H1 (cell line): ENCODE data around the gene ATP1A3. TPM values are rescaled to one million over a fixed set of nuclear protein-coding genes. Genes with fewer than 3 reads are reported as not detected.

ENCODE experiments used
- CTCF ChIA-PET: fragments of 300-600 bp; sonication (Branson Sonifier 250); formaldehyde crosslinking; loops from one replicate; lab custom pipeline; 2021; ENCODE audit not compliant: partially characterized antibody; lab: Charles Lee
- POLR2A ChIA-PET: fragments of 300-600 bp; sonication (Branson Sonifier 250); formaldehyde crosslinking; loops from one replicate; lab custom pipeline; 2021; ENCODE audit warnings: inconsistent platforms; ENCODE audit not compliant: partially characterized antibody; lab: Charles Lee
- DNase-seq, 2 experiments: peaks; one replicate each; pipeline versions ENCODE4 v3.0.0 to v3.0.0-alpha.2; 2010 to 2022; ENCODE audit warnings: low spot score in 2 of 2, low read depth in 1 of 2, mixed read lengths in 1 of 2
- FAIRE-seq: peaks from 2 replicates; lab custom pipeline; 2011; peaks lifted over from hg19 to GRCh38; lab: Jason Lieb, UNC
- H2AFZ ChIP-seq: 2 replicates; pipeline ENCODE4 v1.8.1; 2012; ENCODE audit warnings: low read length, inconsistent platforms
- H2AK5ac ChIP-seq: 2 replicates; pipeline ENCODE4 v1.6.1; 2013; ENCODE audit warnings: low read depth, low read length
- H2BK120ac ChIP-seq: replicated peaks from 2 replicates; pipeline ENCODE3; 2013; ENCODE audit warnings: low read depth, low read length, inconsistent platforms
- H2BK12ac ChIP-seq: 2 replicates; pipeline ENCODE4 v1.6.1; 2013; ENCODE audit warnings: low read depth, low read length
- H2BK15ac ChIP-seq: 2 replicates; pipeline ENCODE4 v1.6.1; 2013; ENCODE audit warnings: low read length
- H2BK20ac ChIP-seq: 2 replicates; pipeline ENCODE4 v1.6.1; 2013; ENCODE audit warnings: low read length
- H2BK5ac ChIP-seq: 2 replicates; pipeline ENCODE4 v1.6.1; 2013; ENCODE audit warnings: low read depth, low read length
- H3K14ac ChIP-seq: 2 replicates; pipeline ENCODE4 v1.6.1; 2013; ENCODE audit warnings: inconsistent platforms; ENCODE audit not compliant: insufficient read length
- H3K18ac ChIP-seq: 2 replicates; pipeline ENCODE4 v1.6.1; 2013; ENCODE audit warnings: low read length; ENCODE audit errors: extremely low read depth
- H3K23ac ChIP-seq: 2 replicates; pipeline ENCODE4 v1.6.1; 2013; ENCODE audit warnings: inconsistent platforms; ENCODE audit not compliant: insufficient read length
- H3K23me2 ChIP-seq: 2 replicates; pipeline ENCODE4 v1.6.1; 2013; ENCODE audit warnings: low read depth, low read length
- H3K27ac ChIP-seq: 2 replicates; pipeline ENCODE4 v1.6.1; 2011; ENCODE audit warnings: low read depth, low read length, inconsistent platforms
- H3K27me3 ChIP-seq, 4 experiments: replicated peaks in 1 of 4; 1 replicate in 1 of 4; 2 replicates in 3 of 4; pipeline versions ENCODE4 v1.6.1 to v1.8.1; 2011 to 2013; ENCODE audit warnings: low read length in 3 of 4, mild to moderate bottlenecking in 3 of 4, inconsistent platforms in 2 of 4, mixed read lengths in 2 of 4, moderate library complexity in 1 of 4; ENCODE audit not compliant: control insufficient read depth in 3 of 4, insufficient read depth in 3 of 4; ENCODE audit errors: extremely low read depth in 1 of 4
- H3K36me3 ChIP-seq, 4 experiments: 2 replicates each; pipeline versions ENCODE4 v1.6.1 to v1.8.1; 2011 to 2013; ENCODE audit warnings: mild to moderate bottlenecking in 4 of 4, low read length in 3 of 4, moderate library complexity in 2 of 4, control low read depth in 1 of 4, inconsistent platforms in 1 of 4; ENCODE audit not compliant: insufficient read depth in 4 of 4, control insufficient read depth in 2 of 4
- H3K4ac ChIP-seq: replicated peaks from 2 replicates; pipeline ENCODE3; 2013; ENCODE audit warnings: low read length, low read depth, mixed read lengths, inconsistent platforms; ENCODE audit not compliant: insufficient read length
- H3K4me1 ChIP-seq, 4 experiments: replicated peaks in 1 of 4; 1 replicate in 1 of 4; 2 replicates in 3 of 4; pipeline versions ENCODE4 v1.6.1 to v1.8.1; 2011 to 2013; ENCODE audit warnings: low read length in 3 of 4, inconsistent platforms in 2 of 4, mixed read lengths in 1 of 4; ENCODE audit not compliant: insufficient read depth in 4 of 4, control insufficient read depth in 3 of 4
- H3K4me2 ChIP-seq, 2 experiments: 2 replicates each; pipeline versions ENCODE4 v1.6.1 to v1.8.1; 2011 to 2013; ENCODE audit warnings: low read depth in 2 of 2, low read length in 2 of 2, control low read depth in 1 of 2, inconsistent platforms in 1 of 2, mild to moderate bottlenecking in 1 of 2; ENCODE audit not compliant: insufficient read depth in 1 of 2
- H3K4me3 ChIP-seq, 4 experiments: fragments of 200-600, 300-600 bp in 1 of 4; sonication (generic), shearing (Covaris generic), sonication (Bioruptor Twin) in 1 of 4; 2 replicates each; pipeline versions ENCODE4 v1.5.1 to v1.8.1; 2011 to 2016; ENCODE audit warnings: low read length in 4 of 4, low read depth in 3 of 4, control low read depth in 2 of 4, inconsistent platforms in 2 of 4, mild to moderate bottlenecking in 2 of 4, mixed read lengths in 1 of 4, moderate library complexity in 1 of 4; ENCODE audit not compliant: insufficient read depth in 2 of 4; ENCODE audit errors: extremely low read depth in 1 of 4
- H3K56ac ChIP-seq: replicated peaks from 2 replicates; pipeline ENCODE3; 2013; ENCODE audit warnings: low read depth, mild to moderate bottlenecking, mixed read lengths, low read length, inconsistent platforms; ENCODE audit not compliant: insufficient read length
- H3K79me1 ChIP-seq: 2 replicates; pipeline ENCODE4 v1.6.1; 2013; ENCODE audit warnings: low read depth, low read length, control low read depth
- H3K79me2 ChIP-seq, 2 experiments: 2 replicates each; pipeline versions ENCODE4 v1.6.1 to v1.8.1; 2012 to 2013; ENCODE audit warnings: low read length in 2 of 2, mild to moderate bottlenecking in 2 of 2, inconsistent platforms in 1 of 2; ENCODE audit not compliant: insufficient read depth in 2 of 2, control insufficient read depth in 1 of 2
- H3K9ac ChIP-seq, 4 experiments: replicated peaks in 1 of 4; 1 replicate in 1 of 4; 2 replicates in 3 of 4; pipeline versions ENCODE4 v1.6.1 to v1.8.1; 2011 to 2013; ENCODE audit warnings: low read depth in 3 of 4, low read length in 3 of 4, control low read depth in 2 of 4, mild to moderate bottlenecking in 2 of 4, moderate library complexity in 2 of 4, inconsistent platforms in 1 of 4; ENCODE audit errors: extremely low read depth in 1 of 4
- H3K9me3 ChIP-seq, 2 experiments: 2 replicates each; pipeline versions ENCODE4 v1.6.1 to v1.8.1; 2012 to 2013; ENCODE audit warnings: mild to moderate bottlenecking in 2 of 2, moderate library complexity in 2 of 2, control low read depth in 1 of 2, inconsistent platforms in 1 of 2, low read depth in 1 of 2, low read length in 1 of 2, mixed read lengths in 1 of 2; ENCODE audit not compliant: insufficient read depth in 2 of 2
- H4K20me1 ChIP-seq, 2 experiments: replicated peaks in 1 of 2; 2 replicates each; pipeline versions ENCODE3 to v1.8.1; 2011 to 2013; ENCODE audit warnings: inconsistent platforms in 2 of 2, low read length in 2 of 2, mild to moderate bottlenecking in 1 of 2; ENCODE audit not compliant: insufficient read depth in 2 of 2, control insufficient read depth in 1 of 2
- H4K5ac ChIP-seq: 2 replicates; pipeline ENCODE4 v1.6.1; 2013; ENCODE audit warnings: low read length, low read depth, mixed read lengths, inconsistent platforms; ENCODE audit not compliant: insufficient read length
- H4K8ac ChIP-seq: 2 replicates; pipeline ENCODE4 v1.8.0; 2013; ENCODE audit warnings: mild to moderate bottlenecking, moderate library complexity, low read length, inconsistent platforms; ENCODE audit not compliant: insufficient read depth; ENCODE audit errors: extremely low read depth
- H4K91ac ChIP-seq: replicated peaks from 2 replicates; pipeline ENCODE3; 2013; ENCODE audit warnings: low read length, mixed read lengths, inconsistent platforms; ENCODE audit not compliant: insufficient read length
- BRCA1 ChIP-seq: IDR thresholded peaks from 2 replicates; pipeline ENCODE4 v1.6.1; 2012; ENCODE audit warnings: low read depth, low read length, improper control_type of control experiment
- CTBP2 ChIP-seq: IDR thresholded peaks from 2 replicates; pipeline ENCODE4 v1.7.0; 2011; ENCODE audit warnings: borderline replicate concordance, mild to moderate bottlenecking, moderate library complexity, mixed read lengths, low read length; ENCODE audit not compliant: insufficient read depth, insufficient read length
- GABPA ChIP-seq: IDR thresholded peaks from 2 replicates; pipeline ENCODE4 v1.6.1; 2011; ENCODE audit warnings: mild to moderate bottlenecking, low read length, moderate library complexity, borderline replicate concordance; ENCODE audit not compliant: insufficient read depth
- KDM5A ChIP-seq: fragments of 200-600 bp; IDR thresholded peaks from 2 replicates; pipeline ENCODE4 v1.7.1; 2012; ENCODE audit warnings: mild to moderate bottlenecking, low read length, inconsistent platforms, mixed read lengths
- NRF1 ChIP-seq: IDR thresholded peaks from 2 replicates; pipeline ENCODE4 v1.6.1; 2011; ENCODE audit warnings: mild to moderate bottlenecking, low read depth, low read length, improper control_type of control experiment
- POU5F1 ChIP-seq: IDR thresholded peaks from 2 replicates; pipeline ENCODE4 v1.6.1; 2011; ENCODE audit warnings: low read depth, mild to moderate bottlenecking, low read length, moderate library complexity
- RFX5 ChIP-seq: IDR thresholded peaks from 2 replicates; pipeline ENCODE4 v1.6.1; 2011; ENCODE audit warnings: low read depth, low read length, improper control_type of control experiment, borderline replicate concordance
- SAP30 ChIP-seq: fragments of 300-600 bp; sonication (generic); IDR thresholded peaks from 2 replicates; pipeline ENCODE4 v1.7.1; 2012; ENCODE audit warnings: low read length, moderate library complexity, mild to moderate bottlenecking, inconsistent platforms; ENCODE audit not compliant: insufficient read depth, insufficient replicate concordance
- TCF12 ChIP-seq: IDR thresholded peaks from 2 replicates; pipeline ENCODE4 v1.6.1; 2011; ENCODE audit warnings: low read depth, mild to moderate bottlenecking, low read length
- YY1 ChIP-seq: IDR thresholded peaks from 2 replicates; pipeline ENCODE4 v1.6.1; 2011; ENCODE audit warnings: low read depth, mild to moderate bottlenecking, low read length
- ZNF274 ChIP-seq: IDR thresholded peaks from 2 replicates; pipeline ENCODE4 v1.7.0; 2012; ENCODE audit warnings: low read length, borderline replicate concordance; ENCODE audit errors: extremely low read depth
- whole genome bisulfite sequencing, 2 experiments: shearing (Covaris generic) in 1 of 2; methylation state at CpG; one replicate each; pipeline versions ENCODE4 v1.1.6 to v1.1.7; 2013 to 2015; ENCODE audit warnings: low lambda C conversion rate in 2 of 2, mixed read lengths in 2 of 2, inconsistent platforms in 1 of 2, low coverage in 1 of 2, missing lambda C conversion rate in 1 of 2; ENCODE audit not compliant: insufficient replicate concordance in 2 of 2, insufficient coverage in 1 of 2, insufficient read length in 1 of 2; ENCODE audit errors: extremely low coverage in 1 of 2, missing lambda C conversion rate in 1 of 2; 5-methylcytosine and 5-hydroxymethylcytosine counted together
- polyA plus RNA-seq, 7 experiments: library from polyadenylated mRNA; depleted of rRNA in 3 of 7; stranded (reverse) in 5 of 7; unstranded in 2 of 7; fragments of >200 nt in 5 of 7; fragments of 200-250 nt in 2 of 7; gene quantifications; 1 replicate in 5 of 7; 2 replicates in 1 of 7; 4 replicates in 1 of 7; pipeline versions ENCODE4 v1.2.1 to v1.2.3, GENCODE V29; 2011 to 2013; ENCODE audit warnings: missing spikeins in 2 of 7, mixed read lengths in 2 of 7
- total RNA-seq: library from RNA; stranded (reverse); fragmentation: NEBNext Ultra II Directional; extraction: Animal tissue kit (Norgen Biotek cat#: 25700); gene quantifications from 2 replicates; pipeline ENCODE4 v1.2.1, GENCODE V29; 2021
- TF ChIP-seq, protein P1 (sequence below): IDR thresholded peaks from 2 replicates; pipeline ENCODE4 v1.6.1; 2012; ENCODE audit warnings: inconsistent platforms
- TF ChIP-seq, protein P2 (sequence below): IDR thresholded peaks from 2 replicates; pipeline ENCODE4 v1.6.1; 2012; ENCODE audit warnings: inconsistent platforms

ATP1A3 gene
- total and polyA plus RNA-seq, 2 of the 8 experiments (the other 6 are each of a cell fraction or from before 2014, with no cell fraction given) = 11.1 to 41.2 TPM

DNA sequence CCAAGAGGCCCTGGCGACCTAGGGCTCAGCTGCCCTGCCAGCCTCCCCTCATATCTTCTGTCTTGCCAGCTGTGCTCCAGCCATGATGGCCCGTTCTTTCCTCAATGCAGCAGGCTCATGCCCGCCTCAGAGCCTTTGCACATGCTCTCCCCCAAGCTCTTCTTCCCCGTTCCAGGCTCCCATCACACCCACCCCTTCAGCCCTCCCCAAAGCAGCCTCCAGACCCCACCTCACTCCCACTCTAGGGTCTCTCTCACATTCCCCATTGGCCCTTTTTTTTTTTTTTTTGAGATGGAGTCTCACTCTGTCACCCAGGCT lies 29.9 kb upstream of the ATP1A3 start:
- H3K79me1 ChIP-seq = no peaks in the 10 kb centered on the region
- no peak overlapping the region; the same call in 1 of the 2 replicates for H2AK5ac ChIP-seq
- no peak overlapping the region for H3K18ac ChIP-seq
- no peak overlapping the region for H3K23ac ChIP-seq
- H2BK12ac ChIP-seq = no peak overlapping the region
- no peak overlapping the region for H2BK20ac ChIP-seq
- no peaks in the 10 kb centered on the region for H3K9me3 ChIP-seq
- no peaks in the 10 kb centered on the region for H3K79me2 ChIP-seq
- H3K4ac ChIP-seq = no peak overlapping the region
- no peak overlapping the region for H2AFZ ChIP-seq
- no peak overlapping the region for H2BK120ac ChIP-seq
- no peak for FAIRE-seq
- H4K20me1 ChIP-seq = peaks cover 2 to 3% of the 10 kb centered on the region in 2 experiments
- no peak overlapping the region for H3K56ac ChIP-seq
- H3K4me3 ChIP-seq = no peak overlapping the region
- POLR2A ChIA-PET = interaction anchor here (0.6 to 1.4 kb wide), 3 partner anchors 16 to 157 kb away, joined by 3 to 4 read pairs (median 3); no protein-coding TSS in a partner anchor
- H2BK15ac ChIP-seq = no peak overlapping the region
- H3K27me3 ChIP-seq = no peaks in the 10 kb centered on the region
- no peak overlapping the region for H3K27ac ChIP-seq
- H2BK5ac ChIP-seq = no peak overlapping the region
- no peaks in the 10 kb centered on the region for H3K23me2 ChIP-seq
- H4K91ac ChIP-seq = no peak overlapping the region
- peaks cover 2 to 11% (median 7%) of the 10 kb centered on the region in 4 experiments; a peak in 4 of 8 replicates for H3K36me3 ChIP-seq
- DNase-seq = no peak
- H3K14ac ChIP-seq = no peak overlapping the region
- peaks cover 0 to 3% (median 0%) of the 10 kb centered on the region in 4 experiments; a peak in 3 of 7 replicates for H3K4me1 ChIP-seq
- CTCF ChIA-PET = interaction anchor here (0.8 to 3.3 kb wide), 19 partner anchors 8 to 646 kb away, joined by 3 to 21 read pairs (median 4); no protein-coding TSS in a partner anchor
- no peak overlapping the region for H4K5ac ChIP-seq
- no peak overlapping the region for H4K8ac ChIP-seq
- 77% methylated on average over 4 of the region's 4 CpGs; no CpG with 5 or more reads in 1 of the 2 experiments for whole genome bisulfite sequencing, 2 experiments
- no peak overlapping the region for H3K4me2 ChIP-seq
- no peak overlapping the region for H3K9ac ChIP-seq
- no peak for TF ChIP-seq TCF12
- TF ChIP-seq CTBP2 = no peak
- no peak for TF ChIP-seq SAP30
- TF ChIP-seq NRF1 = no peak
- TF ChIP-seq BRCA1 = no peak
- TF ChIP-seq RFX5 = no peak
- TF ChIP-seq, protein P1, sequence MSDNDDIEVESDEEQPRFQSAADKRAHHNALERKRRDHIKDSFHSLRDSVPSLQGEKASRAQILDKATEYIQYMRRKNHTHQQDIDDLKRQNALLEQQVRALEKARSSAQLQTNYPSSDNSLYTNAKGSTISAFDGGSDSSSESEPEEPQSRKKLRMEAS = no peak
- TF ChIP-seq ZNF274 = no peak
- TF ChIP-seq YY1 = no peak
- TF ChIP-seq, protein P2, sequence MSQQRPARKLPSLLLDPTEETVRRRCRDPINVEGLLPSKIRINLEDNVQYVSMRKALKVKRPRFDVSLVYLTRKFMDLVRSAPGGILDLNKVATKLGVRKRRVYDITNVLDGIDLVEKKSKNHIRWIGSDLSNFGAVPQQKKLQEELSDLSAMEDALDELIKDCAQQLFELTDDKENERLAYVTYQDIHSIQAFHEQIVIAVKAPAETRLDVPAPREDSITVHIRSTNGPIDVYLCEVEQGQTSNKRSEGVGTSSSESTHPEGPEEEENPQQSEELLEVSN = no peak
- no peak for TF ChIP-seq KDM5A
- no peak for TF ChIP-seq POU5F1
- TF ChIP-seq GABPA = no peak
